NCI-H446 treated with DMSO at 0.1 percent for 48 hours (cell line): ENCODE data around the gene LIMS2.
A peak's percentile ranks its signal among the peaks of the same experiment; 100 is the strongest.

Source experiments
- DNase-seq: peaks from one replicate; lab custom pipeline; 2025; lab: John Stamatoyannopoulos, UW

LIMS2 gene

GRCh38 chr2:127701193-127701650 is 25.9 kb upstream of the LIMS2 start, which contains the start of gene SFT2D3:
Gene SFT2D3, plus strand, starts transcription at chr2:127701497. Its CDS starts 32 bp downstream, at chr2:127701529.
- DNase-seq: peak; percentile 81

GRCh38 chr2:127700527-127701192 is 25.3 kb upstream of the LIMS2 start:
- no peak for DNase-seq

GRCh38 chr2:127698553-127699355 is 23.4 kb upstream of the LIMS2 start:
- no peak for DNase-seq

- DNase-seq: no peak
Measured at GRCh38 chr2:127697482-127698180, 22.3 kb upstream of the LIMS2 start.

- DNase-seq: no peak
Measured at GRCh38 chr2:127695491-127696472, 20.5 kb upstream of the LIMS2 start.

- DNase-seq: no peak
Measured at GRCh38 chr2:127694986-127695385, 19.7 kb upstream of the LIMS2 start.

- no peak for DNase-seq
Measured at GRCh38 chr2:127690696-127691095, 15.4 kb upstream of the LIMS2 start.

- no peak for DNase-seq
Measured at GRCh38 chr2:127688405-127688804, 13.1 kb upstream of the LIMS2 start.

- DNase-seq: no peak
Measured at GRCh38 chr2:127685410-127686080, 10.2 kb upstream of the LIMS2 start.

GRCh38 chr2:127683757-127684156 is 8.4 kb upstream of the LIMS2 start:
- DNase-seq: no peak

GRCh38 chr2:127683056-127683455 is 7.7 kb upstream of the LIMS2 start:
- DNase-seq: no peak

GRCh38 chr2:127681976-127682857 is 6.9 kb upstream of the LIMS2 start:
- no peak for DNase-seq

- no peak for DNase-seq
Measured at GRCh38 chr2:127681288-127681804, 6.0 kb upstream of the LIMS2 start.

- DNase-seq: no peak
Measured at GRCh38 chr2:127680706-127681287, 5.5 kb upstream of the LIMS2 start.

GRCh38 chr2:127679680-127680361 is 4.5 kb upstream of the LIMS2 start:
- no peak for DNase-seq

- DNase-seq: no peak
Measured at GRCh38 chr2:127678991-127679390, 3.7 kb upstream of the LIMS2 start.

- DNase-seq: no peak
Measured at GRCh38 chr2:127678531-127678930, 3.2 kb upstream of the LIMS2 start.

- no peak for DNase-seq
Measured at GRCh38 chr2:127676906-127677305, 1.6 kb upstream of the LIMS2 start.
